Gastrocnemius medialis (tissue), 4 donors: Measurements from ENCODE around the gene RSU1.

Experiments
- POLR2A ChIP-seq, 2 donors: fragments of 450-650 bp; IDR thresholded peaks; one replicate each; pipeline ENCODE4 v1.6.1; 2017; ENCODE audit warnings: antibody characterized with exemption in 2 of 2, mild to moderate bottlenecking in 2 of 2, moderate library complexity in 2 of 2
- TF ChIP-seq, protein P1 (sequence below), 5 experiments: fragments of 450-650 bp in 3 of 5; fragments of 200-600 bp in 2 of 5; sonication (generic) in 2 of 5; IDR thresholded peaks in 4 of 5; conservative IDR thresholded peaks in 1 of 5; 1 replicate in 4 of 5; 2 replicates in 1 of 5; pipeline ENCODE4 v1.5.1; 2016 to 2019; ENCODE audit warnings: antibody characterized with exemption in 5 of 5, mild to moderate bottlenecking in 3 of 5, moderate library complexity in 3 of 5

DNA sequence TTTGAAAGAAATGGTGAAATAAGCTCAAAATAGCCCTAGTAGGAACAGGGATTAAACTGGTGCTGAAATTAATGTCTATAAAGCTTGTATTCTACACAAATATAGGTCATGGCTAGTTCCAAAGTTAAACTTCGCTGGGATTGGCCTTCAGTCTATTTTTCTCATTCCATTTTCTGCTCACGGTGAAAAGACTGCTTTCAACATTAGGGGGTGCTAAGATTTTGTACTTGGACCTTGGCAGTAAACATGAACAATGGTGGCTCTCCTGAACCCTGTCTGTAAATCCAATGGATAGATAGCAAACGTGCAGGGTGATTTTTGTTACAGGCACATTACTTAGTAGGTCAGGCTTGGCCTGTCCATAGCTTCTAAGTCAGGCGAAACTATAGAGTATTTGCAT lies 36.0 kb upstream of the RSU1 start:
- no peak for TF ChIP-seq POLR2A (IDR thresholded peaks at IDR 0.05)
- TF ChIP-seq, protein P1, sequence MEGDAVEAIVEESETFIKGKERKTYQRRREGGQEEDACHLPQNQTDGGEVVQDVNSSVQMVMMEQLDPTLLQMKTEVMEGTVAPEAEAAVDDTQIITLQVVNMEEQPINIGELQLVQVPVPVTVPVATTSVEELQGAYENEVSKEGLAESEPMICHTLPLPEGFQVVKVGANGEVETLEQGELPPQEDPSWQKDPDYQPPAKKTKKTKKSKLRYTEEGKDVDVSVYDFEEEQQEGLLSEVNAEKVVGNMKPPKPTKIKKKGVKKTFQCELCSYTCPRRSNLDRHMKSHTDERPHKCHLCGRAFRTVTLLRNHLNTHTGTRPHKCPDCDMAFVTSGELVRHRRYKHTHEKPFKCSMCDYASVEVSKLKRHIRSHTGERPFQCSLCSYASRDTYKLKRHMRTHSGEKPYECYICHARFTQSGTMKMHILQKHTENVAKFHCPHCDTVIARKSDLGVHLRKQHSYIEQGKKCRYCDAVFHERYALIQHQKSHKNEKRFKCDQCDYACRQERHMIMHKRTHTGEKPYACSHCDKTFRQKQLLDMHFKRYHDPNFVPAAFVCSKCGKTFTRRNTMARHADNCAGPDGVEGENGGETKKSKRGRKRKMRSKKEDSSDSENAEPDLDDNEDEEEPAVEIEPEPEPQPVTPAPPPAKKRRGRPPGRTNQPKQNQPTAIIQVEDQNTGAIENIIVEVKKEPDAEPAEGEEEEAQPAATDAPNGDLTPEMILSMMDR (IDR thresholded peaks at IDR 0.05 in 4 of 5, conservative IDR thresholded peaks at IDR 0.05 in 1 of 5) = no peak
